Measurements from ENCODE around the gene CNTNAP2. TPM values are rescaled to one million over a fixed set of nuclear protein-coding genes. Genes with fewer than 3 reads are reported as not detected.
"Not testable (repeated sequence)": the region's sequence is repeated elsewhere in the genome, so short reads cannot be mapped to it uniquely, and the experiment has no call there.

The CNTNAP2 gene
- total and polyA plus RNA-seq, 2 donors, result 5.1 to 10.3 TPM

DNA sequence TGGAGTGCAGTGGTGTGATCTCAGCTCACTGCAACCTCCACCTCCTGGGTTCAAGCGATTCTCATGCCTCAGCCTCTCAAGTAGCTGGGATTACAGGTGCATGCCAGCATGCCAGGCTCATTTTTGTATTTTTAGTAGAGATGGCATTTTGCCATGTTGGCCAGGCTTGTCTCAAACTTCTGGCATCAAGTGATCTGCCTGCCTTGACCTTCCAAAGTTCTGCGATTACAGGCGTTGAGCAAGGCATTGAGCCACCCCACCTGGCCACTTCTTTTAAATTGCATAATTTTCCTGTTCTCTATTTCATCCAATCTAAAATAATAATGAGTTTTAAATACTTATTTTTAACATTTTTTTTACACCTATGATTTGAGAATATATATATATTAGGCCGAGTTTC is 1961.5 kb downstream of the CNTNAP2 start:
- not testable (repeated sequence) for H3K4me1 ChIP-seq (ENCODE audit: control insufficient read depth in 2 of 2, insufficient read depth in 2 of 2, low read length in 2 of 2); H3K4me3 ChIP-seq (ENCODE audit: low read length in 2 of 2); H3K27ac ChIP-seq (ENCODE audit: low read depth in 1 of 2, low read length in 1 of 2); H3K9me3 ChIP-seq (ENCODE audit: control insufficient read depth in 2 of 2, insufficient read depth in 1 of 2, low read length in 1 of 2); DNase-seq (ENCODE audit: low read depth in 6 of 9, low spot score in 9 of 9); H3K27me3 ChIP-seq (ENCODE audit: control insufficient read depth in 2 of 2, insufficient read depth in 1 of 2, low read length in 1 of 2); H3K36me3 ChIP-seq (ENCODE audit: control insufficient read depth in 2 of 2, insufficient read depth in 2 of 2, low read length in 1 of 2)
- 95% methylated on average over 4 of the region's 4 CpGs for WGBS

DNA sequence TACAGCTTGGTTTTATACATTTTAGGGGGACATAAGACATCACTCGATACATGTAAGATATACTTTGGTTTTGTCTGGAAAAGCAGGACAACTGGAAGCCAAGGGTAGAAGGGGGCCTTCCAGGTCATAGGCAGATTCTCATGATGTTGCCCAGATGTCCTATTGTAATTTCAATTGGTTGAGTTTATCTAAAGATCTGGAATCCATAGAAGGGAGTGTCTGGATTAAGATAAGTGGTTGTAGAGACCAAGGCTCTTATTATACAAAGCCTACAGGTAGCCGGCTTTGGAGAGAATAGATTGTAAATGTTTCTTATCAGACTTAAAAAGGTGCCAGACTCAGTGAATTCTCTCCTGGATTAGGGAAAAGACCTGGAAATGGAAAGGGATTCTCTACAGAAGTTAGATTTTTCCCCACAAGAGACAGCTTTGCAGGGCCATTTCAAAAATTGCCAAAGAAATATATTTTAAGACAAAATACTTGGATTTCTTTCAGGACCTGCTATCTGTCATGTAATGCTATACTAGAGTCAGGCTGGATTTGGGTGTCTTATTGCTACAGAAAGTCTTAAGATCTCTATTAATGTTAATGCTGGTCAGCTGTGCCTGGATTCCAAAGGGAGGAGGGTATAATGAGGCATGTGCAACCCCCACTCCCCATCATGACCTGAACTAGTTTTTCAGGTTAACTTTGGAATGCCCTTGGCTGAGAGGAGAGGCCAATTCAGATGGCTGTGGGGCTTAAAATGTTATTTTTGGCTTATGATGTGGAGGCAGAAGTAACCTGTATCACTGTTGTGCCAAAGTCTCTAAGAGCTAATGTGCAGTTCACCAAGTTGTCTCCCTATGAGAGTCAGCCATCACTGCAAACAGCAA is 1962.8 kb downstream of the CNTNAP2 start:
- H3K4me1 ChIP-seq (ENCODE audit: control insufficient read depth in 2 of 2, insufficient read depth in 2 of 2, low read length in 2 of 2), result no peaks in the 10 kb centered on the region
- DNase-seq (ENCODE audit: low read depth in 6 of 9, low spot score in 9 of 9), result no peak
- WGBS, result 95% methylated on average over 2 of the region's 2 CpGs
- no peaks in the 10 kb centered on the region for H3K36me3 ChIP-seq (ENCODE audit: control insufficient read depth in 2 of 2, insufficient read depth in 2 of 2, low read length in 1 of 2)
- H3K9me3 ChIP-seq (ENCODE audit: control insufficient read depth in 2 of 2, insufficient read depth in 1 of 2, low read length in 1 of 2), result no peaks in the 10 kb centered on the region
- H3K27me3 ChIP-seq (ENCODE audit: control insufficient read depth in 2 of 2, insufficient read depth in 1 of 2, low read length in 1 of 2), result no peaks in the 10 kb centered on the region
- H3K4me3 ChIP-seq (ENCODE audit: low read length in 2 of 2), result no peak overlapping the region
- H3K27ac ChIP-seq (ENCODE audit: low read depth in 1 of 2, low read length in 1 of 2), result no peak overlapping the region

DNA sequence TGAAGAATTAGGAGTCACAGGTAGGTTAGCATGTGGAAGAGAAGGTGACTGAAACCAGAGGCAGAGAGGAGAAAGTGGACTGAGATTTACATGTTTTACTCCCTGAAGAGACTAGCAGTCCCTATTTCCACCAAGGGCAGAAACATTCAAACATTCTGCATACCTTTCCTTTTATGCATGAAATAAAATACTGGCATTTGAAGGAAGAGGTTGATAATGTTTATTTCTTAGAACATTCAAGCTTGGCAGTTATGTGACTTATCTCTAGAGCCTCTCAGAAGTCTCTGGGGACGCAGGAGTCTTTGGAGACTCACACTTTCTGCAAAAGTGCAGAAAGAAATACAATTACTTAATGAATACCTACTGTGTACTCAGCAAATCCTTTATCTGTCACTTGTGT is 1966.8 kb downstream of the CNTNAP2 start:
- H3K4me3 ChIP-seq (ENCODE audit: low read length in 2 of 2), result no peak overlapping the region
- no peak for DNase-seq (ENCODE audit: low read depth in 6 of 9, low spot score in 9 of 9)
- no peak overlapping the region for H3K27ac ChIP-seq (ENCODE audit: low read depth in 1 of 2, low read length in 1 of 2)
- H3K4me1 ChIP-seq (ENCODE audit: control insufficient read depth in 2 of 2, insufficient read depth in 2 of 2, low read length in 2 of 2), result no peaks in the 10 kb centered on the region
- 76% methylated on average over 1 of the region's 1 CpG for WGBS
- no peaks in the 10 kb centered on the region for H3K27me3 ChIP-seq (ENCODE audit: control insufficient read depth in 2 of 2, insufficient read depth in 1 of 2, low read length in 1 of 2)
- no peaks in the 10 kb centered on the region for H3K36me3 ChIP-seq (ENCODE audit: control insufficient read depth in 2 of 2, insufficient read depth in 2 of 2, low read length in 1 of 2)
- no peaks in the 10 kb centered on the region for H3K9me3 ChIP-seq (ENCODE audit: control insufficient read depth in 2 of 2, insufficient read depth in 1 of 2, low read length in 1 of 2)

DNA sequence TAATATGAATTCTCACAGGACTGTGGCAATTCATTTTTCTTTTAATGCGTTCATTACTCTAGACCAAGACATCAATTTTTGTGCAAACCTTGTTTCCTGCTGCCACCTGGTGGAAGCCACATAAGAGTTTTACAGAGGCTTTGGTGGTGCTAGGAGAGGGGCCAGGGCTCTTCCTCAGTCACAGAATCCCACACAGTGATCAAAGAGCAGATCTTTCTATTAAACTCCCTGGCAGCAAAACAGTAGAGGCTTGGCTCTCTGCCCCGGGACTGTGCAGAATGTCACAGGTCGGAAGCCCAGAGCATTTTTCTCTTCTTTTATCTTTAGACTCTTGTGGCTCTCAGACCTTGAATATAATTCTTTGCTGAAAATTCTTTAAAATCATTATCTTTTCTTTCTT is 1967.5 kb downstream of the CNTNAP2 start:
- Histone ChIP-seq H3K4me3 (ENCODE audit: low read length in 2 of 2) (no peak overlapping the region), H3K4me1 (ENCODE audit: control insufficient read depth in 2 of 2, insufficient read depth in 2 of 2, low read length in 2 of 2) (no peaks in the 10 kb centered on the region), H3K27me3 (ENCODE audit: control insufficient read depth in 2 of 2, insufficient read depth in 1 of 2, low read length in 1 of 2) (no peaks in the 10 kb centered on the region), H3K9me3 (ENCODE audit: control insufficient read depth in 2 of 2, insufficient read depth in 1 of 2, low read length in 1 of 2) (no peaks in the 10 kb centered on the region), H3K36me3 (ENCODE audit: control insufficient read depth in 2 of 2, insufficient read depth in 2 of 2, low read length in 1 of 2) (no peaks in the 10 kb centered on the region), H3K27ac (ENCODE audit: low read depth in 1 of 2, low read length in 1 of 2) (no peak overlapping the region)
- WGBS, result 26% methylated on average over 3 of the region's 3 CpGs
- DNase-seq (ENCODE audit: low read depth in 6 of 9, low spot score in 9 of 9), result peak; percentile 8 to 64 (median 26)

DNA sequence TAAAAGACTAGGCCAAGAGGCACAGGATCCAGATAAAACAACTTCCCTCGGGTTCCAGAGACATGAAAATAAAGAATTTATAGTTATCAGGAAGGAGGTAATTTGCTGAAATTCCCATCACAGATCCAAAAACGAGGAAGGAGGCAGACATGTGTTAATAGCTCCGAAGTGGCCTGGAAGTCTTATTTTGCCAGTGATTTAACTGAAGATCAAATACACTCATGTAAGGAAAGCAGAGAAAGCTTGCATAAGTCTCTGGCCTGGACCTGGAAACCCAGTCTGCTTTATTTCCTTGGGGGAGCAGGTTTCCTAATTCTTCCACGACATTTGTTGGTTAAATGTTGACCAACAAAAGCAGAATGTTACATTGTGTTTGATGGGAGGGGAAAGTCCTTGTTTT is 1975.3 kb downstream of the CNTNAP2 start:
- Histone ChIP-seq H3K27me3 (ENCODE audit: control insufficient read depth in 2 of 2, insufficient read depth in 1 of 2, low read length in 1 of 2) (no peaks in the 10 kb centered on the region), H3K27ac (ENCODE audit: low read depth in 1 of 2, low read length in 1 of 2) (no peak overlapping the region), H3K4me3 (ENCODE audit: low read length in 2 of 2) (no peak overlapping the region), H3K9me3 (ENCODE audit: control insufficient read depth in 2 of 2, insufficient read depth in 1 of 2, low read length in 1 of 2) (no peaks in the 10 kb centered on the region), H3K36me3 (ENCODE audit: control insufficient read depth in 2 of 2, insufficient read depth in 2 of 2, low read length in 1 of 2) (no peaks in the 10 kb centered on the region), H3K4me1 (ENCODE audit: control insufficient read depth in 2 of 2, insufficient read depth in 2 of 2, low read length in 2 of 2) (no peaks in the 10 kb centered on the region)
- no peak for DNase-seq (ENCODE audit: low read depth in 6 of 9, low spot score in 9 of 9)
- 82% methylated on average over 4 of the region's 4 CpGs for WGBS

DNA sequence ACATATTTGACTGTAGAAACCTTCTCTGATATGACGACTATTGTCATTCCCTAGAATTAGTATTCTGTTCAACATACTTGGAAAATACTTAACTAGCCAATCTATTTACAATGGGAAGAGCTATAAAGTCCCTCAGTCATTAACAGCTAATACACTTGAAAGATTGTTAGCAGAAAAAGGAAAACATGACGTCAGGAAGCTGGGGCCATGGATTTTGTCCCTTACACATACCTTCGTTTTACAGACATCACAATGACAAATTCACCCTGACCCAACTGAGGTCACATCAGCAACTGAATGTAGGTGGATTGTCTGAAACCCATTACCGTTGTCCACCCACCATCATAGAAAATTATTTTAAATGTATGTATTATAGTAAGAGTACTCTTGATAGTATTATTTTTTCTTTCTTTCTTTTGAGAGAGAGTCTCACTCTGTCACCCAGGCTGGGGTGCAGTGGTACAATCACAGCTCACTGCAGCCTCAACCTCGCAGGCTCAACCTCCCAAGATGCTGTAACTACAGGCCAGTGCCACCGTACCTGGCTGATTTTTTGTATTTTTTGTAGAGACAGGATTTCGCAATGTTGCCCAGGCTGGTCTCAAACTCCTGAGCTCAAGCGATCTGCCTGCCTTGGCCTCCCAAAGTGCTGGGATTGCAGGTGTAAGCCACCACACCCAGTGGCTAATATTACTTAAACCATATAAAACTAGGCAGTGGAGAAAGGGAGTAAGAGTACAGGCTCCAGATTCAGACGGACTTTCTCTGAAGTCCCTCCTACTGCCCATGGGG is 1977.0 kb downstream of the CNTNAP2 start:
- Histone ChIP-seq H3K36me3 (ENCODE audit: control insufficient read depth in 2 of 2, insufficient read depth in 2 of 2, low read length in 1 of 2) (no peaks in the 10 kb centered on the region), H3K4me3 (ENCODE audit: low read length in 2 of 2) (no peak overlapping the region), H3K9me3 (ENCODE audit: control insufficient read depth in 2 of 2, insufficient read depth in 1 of 2, low read length in 1 of 2) (no peaks in the 10 kb centered on the region), H3K27ac (ENCODE audit: low read depth in 1 of 2, low read length in 1 of 2) (no peak overlapping the region), H3K4me1 (ENCODE audit: control insufficient read depth in 2 of 2, insufficient read depth in 2 of 2, low read length in 2 of 2) (no peaks in the 10 kb centered on the region), H3K27me3 (ENCODE audit: control insufficient read depth in 2 of 2, insufficient read depth in 1 of 2, low read length in 1 of 2) (no peaks in the 10 kb centered on the region)
- WGBS, result 96% methylated on average over 9 of the region's 9 CpGs
- no peak for DNase-seq (ENCODE audit: low read depth in 6 of 9, low spot score in 9 of 9)

DNA sequence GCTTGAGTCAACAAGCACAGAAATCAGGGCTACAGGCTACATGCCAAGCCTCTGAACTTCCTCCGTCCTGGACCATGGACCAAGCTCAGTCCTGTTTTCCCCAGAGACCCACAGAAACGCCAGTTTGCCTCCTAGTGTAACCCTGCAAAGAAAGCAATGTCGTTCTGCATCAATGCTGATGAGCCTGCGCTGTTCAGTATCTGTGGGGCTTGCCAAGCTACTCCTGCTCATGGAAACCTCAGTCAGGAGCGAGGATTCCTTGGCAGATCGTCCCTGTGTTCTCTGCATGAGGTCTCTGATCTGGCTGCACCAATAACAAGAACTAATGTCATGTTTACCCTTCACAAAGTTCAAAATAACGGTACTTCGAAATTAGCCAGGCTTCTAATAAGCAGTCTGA is 1978.5 kb downstream of the CNTNAP2 start:
- Histone ChIP-seq H3K27ac (ENCODE audit: low read depth in 1 of 2, low read length in 1 of 2) (no peak overlapping the region), H3K9me3 (ENCODE audit: control insufficient read depth in 2 of 2, insufficient read depth in 1 of 2, low read length in 1 of 2) (no peaks in the 10 kb centered on the region), H3K4me3 (ENCODE audit: low read length in 2 of 2) (no peak overlapping the region), H3K27me3 (ENCODE audit: control insufficient read depth in 2 of 2, insufficient read depth in 1 of 2, low read length in 1 of 2) (no peaks in the 10 kb centered on the region), H3K36me3 (ENCODE audit: control insufficient read depth in 2 of 2, insufficient read depth in 2 of 2, low read length in 1 of 2) (no peaks in the 10 kb centered on the region), H3K4me1 (ENCODE audit: control insufficient read depth in 2 of 2, insufficient read depth in 2 of 2, low read length in 2 of 2) (no peaks in the 10 kb centered on the region)
- DNase-seq (ENCODE audit: low read depth in 6 of 9, low spot score in 9 of 9), result no peak
- WGBS, result 78% methylated on average over 8 of the region's 8 CpGs

DNA sequence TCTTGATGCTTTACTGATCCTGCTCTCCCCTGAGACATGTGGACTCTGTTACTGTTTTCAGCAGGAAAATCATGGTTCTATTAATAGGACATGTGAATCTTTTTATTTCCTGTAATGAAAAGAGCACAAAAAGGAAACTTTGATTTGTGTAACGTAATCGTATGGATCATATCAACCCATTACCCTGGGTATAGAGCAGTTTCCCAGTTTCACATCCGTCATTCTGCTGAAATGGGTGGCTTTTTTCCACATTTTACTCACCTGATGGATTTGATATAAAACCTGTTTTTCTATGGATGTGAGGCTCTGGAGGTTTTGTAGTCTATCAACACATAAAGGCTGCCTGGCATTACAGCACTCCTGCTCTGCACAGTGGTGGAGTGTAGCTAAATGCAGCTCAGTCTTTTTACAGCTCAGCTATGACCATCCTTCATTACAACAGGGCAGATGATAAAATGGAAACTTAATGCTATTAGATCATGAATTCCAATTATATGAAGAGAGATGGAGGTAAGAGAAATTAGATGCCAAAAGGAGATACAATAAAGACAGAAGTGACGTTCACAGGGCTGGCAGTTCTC is 1987.6 kb downstream of the CNTNAP2 start:
- H3K27me3 ChIP-seq (ENCODE audit: control insufficient read depth in 2 of 2, insufficient read depth in 1 of 2, low read length in 1 of 2), result no peaks in the 10 kb centered on the region
- no peaks in the 10 kb centered on the region for H3K9me3 ChIP-seq (ENCODE audit: control insufficient read depth in 2 of 2, insufficient read depth in 1 of 2, low read length in 1 of 2)
- H3K4me1 ChIP-seq (ENCODE audit: control insufficient read depth in 2 of 2, insufficient read depth in 2 of 2, low read length in 2 of 2), result no peaks in the 10 kb centered on the region
- no peaks in the 10 kb centered on the region for H3K36me3 ChIP-seq (ENCODE audit: control insufficient read depth in 2 of 2, insufficient read depth in 2 of 2, low read length in 1 of 2)
- H3K4me3 ChIP-seq (ENCODE audit: low read length in 2 of 2), result no peak overlapping the region
- no peak overlapping the region for H3K27ac ChIP-seq (ENCODE audit: low read depth in 1 of 2, low read length in 1 of 2)
- DNase-seq (ENCODE audit: low read depth in 6 of 9, low spot score in 9 of 9), result no peak
- 91% methylated on average over 4 of the region's 4 CpGs for WGBS

DNA sequence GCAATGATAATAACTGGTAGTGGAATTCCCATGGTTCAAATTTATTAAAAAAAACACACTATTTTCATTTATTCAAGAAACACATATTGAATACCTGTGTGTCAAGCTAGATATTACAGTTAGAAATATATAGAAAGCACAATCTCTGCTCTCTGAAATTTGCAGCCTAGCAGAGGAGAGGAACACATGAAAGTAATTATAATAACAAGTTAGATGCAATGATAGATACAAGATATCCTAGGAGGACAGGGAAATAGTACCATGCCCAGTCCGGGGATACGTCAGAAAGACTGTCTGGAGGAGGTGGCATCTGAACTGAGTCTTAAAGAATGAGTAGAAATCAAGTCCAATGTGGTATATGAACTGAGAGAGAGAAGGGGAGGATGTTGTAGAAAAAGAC is 1988.3 kb downstream of the CNTNAP2 start:
- 97% methylated on average over 2 of the region's 2 CpGs for WGBS
- no peak for DNase-seq (ENCODE audit: low read depth in 6 of 9, low spot score in 9 of 9)
- H3K4me1 ChIP-seq (ENCODE audit: control insufficient read depth in 2 of 2, insufficient read depth in 2 of 2, low read length in 2 of 2), result no peaks in the 10 kb centered on the region
- no peak overlapping the region for H3K27ac ChIP-seq (ENCODE audit: low read depth in 1 of 2, low read length in 1 of 2)
- H3K4me3 ChIP-seq (ENCODE audit: low read length in 2 of 2), result no peak overlapping the region
- no peaks in the 10 kb centered on the region for H3K36me3 ChIP-seq (ENCODE audit: control insufficient read depth in 2 of 2, insufficient read depth in 2 of 2, low read length in 1 of 2)
- no peaks in the 10 kb centered on the region for H3K9me3 ChIP-seq (ENCODE audit: control insufficient read depth in 2 of 2, insufficient read depth in 1 of 2, low read length in 1 of 2)
- H3K27me3 ChIP-seq (ENCODE audit: control insufficient read depth in 2 of 2, insufficient read depth in 1 of 2, low read length in 1 of 2), result no peaks in the 10 kb centered on the region
